RWPE2 (cell line): ENCODE measurements around the gene PTPRM.

Source experiments
- ATAC-seq: fragments of 200-7000 bp; cut with Tn5 transposase; 3 replicates; pipeline ENCODE4 v1.9.1; 2021; ENCODE audit warnings: low read depth
- DNase-seq: peaks from one replicate; pipeline ENCODE4 v3.0.0-alpha.2; 2020; ENCODE audit warnings: low spot score
- H3K27ac ChIP-seq: fragments of 450-650 bp; 2 replicates; pipeline ENCODE4 v1.5.1; 2017; ENCODE audit warnings: mild to moderate bottlenecking; ENCODE audit not compliant: poor library complexity, severe bottlenecking
- H3K27me3 ChIP-seq: fragments of 250-450 bp; sonication (Bioruptor Pico); 2 replicates; pipeline ENCODE4 v1.5.1; 2021; ENCODE audit warnings: mild to moderate bottlenecking, moderate library complexity; ENCODE audit not compliant: insufficient read depth, poor library complexity, severe bottlenecking
- H3K36me3 ChIP-seq: fragments of 250-450 bp; sonication (Bioruptor Pico); 2 replicates; pipeline ENCODE4 v1.5.1; 2020; ENCODE audit warnings: low read depth, mild to moderate bottlenecking, moderate library complexity
- H3K4me1 ChIP-seq: fragments of 250-450 bp; sonication (Bioruptor Pico); 2 replicates; pipeline ENCODE4 v1.5.1; 2021; ENCODE audit warnings: mild to moderate bottlenecking, moderate library complexity; ENCODE audit not compliant: insufficient read depth, poor library complexity, severe bottlenecking
- H3K4me3 ChIP-seq: fragments of 250-450 bp; sonication (Bioruptor Pico); 2 replicates; pipeline ENCODE4 v1.5.1; 2021; ENCODE audit warnings: mild to moderate bottlenecking, moderate library complexity; ENCODE audit not compliant: severe bottlenecking
- H3K9me3 ChIP-seq: fragments of 250-450 bp; sonication (Bioruptor Pico); 2 replicates; pipeline ENCODE4 v1.5.1; 2021; ENCODE audit warnings: mild to moderate bottlenecking, moderate library complexity; ENCODE audit not compliant: severe bottlenecking
- TF ChIP-seq, protein P1 (sequence below): fragments of 450-650 bp; IDR thresholded peaks from one replicate; pipeline ENCODE4 v1.5.1; 2017; ENCODE audit warnings: mild to moderate bottlenecking, moderate library complexity; ENCODE audit not compliant: poor library complexity, severe bottlenecking

The PTPRM gene

DNA sequence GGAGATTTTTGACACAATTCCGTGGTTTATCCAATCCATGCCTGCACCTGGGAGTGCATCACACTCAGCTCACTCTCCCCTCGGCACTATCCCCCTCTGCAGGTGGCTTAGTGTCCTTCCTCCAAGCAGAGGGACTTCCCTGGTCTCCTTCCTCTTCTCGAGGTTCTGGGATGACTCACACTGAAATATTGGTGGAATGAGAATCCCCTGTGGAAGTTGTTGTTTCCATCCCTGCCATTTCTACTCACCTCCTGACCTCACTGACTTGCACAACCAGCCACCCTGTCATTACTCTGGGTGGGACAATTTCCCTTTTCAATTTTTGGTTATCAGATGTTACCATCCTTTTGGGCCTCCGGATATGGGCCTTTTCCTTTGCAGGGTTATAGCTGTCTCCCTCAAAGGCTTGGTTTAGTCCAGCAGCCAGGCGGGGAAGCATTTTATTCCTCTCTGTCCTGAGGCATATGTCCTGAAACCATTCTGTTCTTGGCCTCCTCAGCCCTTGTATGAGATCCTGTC lies 59.9 kb downstream of the PTPRM start:
- Histone ChIP-seq H3K4me1 (peaks cover 16% of the 10 kb centered on the region), H3K36me3 (no peaks in the 10 kb centered on the region; the same call in 1 of the 2 replicates), H3K27ac (no peak overlapping the region), H3K4me3 (no peak overlapping the region), H3K9me3 (no peaks in the 10 kb centered on the region), H3K27me3 (no peaks in the 10 kb centered on the region)
- ATAC-seq (peak; percentile 83), DNase-seq (no peak)
- TF ChIP-seq, protein P1, sequence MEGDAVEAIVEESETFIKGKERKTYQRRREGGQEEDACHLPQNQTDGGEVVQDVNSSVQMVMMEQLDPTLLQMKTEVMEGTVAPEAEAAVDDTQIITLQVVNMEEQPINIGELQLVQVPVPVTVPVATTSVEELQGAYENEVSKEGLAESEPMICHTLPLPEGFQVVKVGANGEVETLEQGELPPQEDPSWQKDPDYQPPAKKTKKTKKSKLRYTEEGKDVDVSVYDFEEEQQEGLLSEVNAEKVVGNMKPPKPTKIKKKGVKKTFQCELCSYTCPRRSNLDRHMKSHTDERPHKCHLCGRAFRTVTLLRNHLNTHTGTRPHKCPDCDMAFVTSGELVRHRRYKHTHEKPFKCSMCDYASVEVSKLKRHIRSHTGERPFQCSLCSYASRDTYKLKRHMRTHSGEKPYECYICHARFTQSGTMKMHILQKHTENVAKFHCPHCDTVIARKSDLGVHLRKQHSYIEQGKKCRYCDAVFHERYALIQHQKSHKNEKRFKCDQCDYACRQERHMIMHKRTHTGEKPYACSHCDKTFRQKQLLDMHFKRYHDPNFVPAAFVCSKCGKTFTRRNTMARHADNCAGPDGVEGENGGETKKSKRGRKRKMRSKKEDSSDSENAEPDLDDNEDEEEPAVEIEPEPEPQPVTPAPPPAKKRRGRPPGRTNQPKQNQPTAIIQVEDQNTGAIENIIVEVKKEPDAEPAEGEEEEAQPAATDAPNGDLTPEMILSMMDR: peak; percentile 35

DNA sequence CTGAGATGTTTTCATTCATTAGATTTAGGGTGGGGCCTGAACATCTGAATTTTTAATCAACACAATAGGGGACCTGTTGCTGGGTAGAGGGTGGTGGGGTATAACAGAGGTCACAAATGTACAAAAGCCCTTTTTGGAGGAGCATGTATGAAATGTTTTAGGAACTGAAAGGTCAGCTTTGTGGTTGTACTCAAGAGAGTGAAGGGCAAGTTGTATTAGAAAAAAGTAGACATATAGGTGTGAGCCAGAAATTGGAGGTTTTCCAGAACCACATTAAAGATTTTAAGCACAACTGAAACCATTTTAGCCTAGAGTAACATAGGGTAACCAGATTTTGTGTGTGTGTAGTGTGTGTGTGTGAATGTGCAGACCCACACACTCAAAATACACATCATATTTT lies 62.3 kb downstream of the PTPRM start:
- DNase-seq (no peak), ATAC-seq (no peak)
- Histone ChIP-seq H3K4me1 (peaks cover 5% of the 10 kb centered on the region), H3K36me3 (no peaks in the 10 kb centered on the region; the same call in 1 of the 2 replicates), H3K9me3 (no peaks in the 10 kb centered on the region), H3K27ac (no peak overlapping the region), H3K4me3 (no peak overlapping the region), H3K27me3 (no peaks in the 10 kb centered on the region)
- TF ChIP-seq, protein P1: no peak

DNA sequence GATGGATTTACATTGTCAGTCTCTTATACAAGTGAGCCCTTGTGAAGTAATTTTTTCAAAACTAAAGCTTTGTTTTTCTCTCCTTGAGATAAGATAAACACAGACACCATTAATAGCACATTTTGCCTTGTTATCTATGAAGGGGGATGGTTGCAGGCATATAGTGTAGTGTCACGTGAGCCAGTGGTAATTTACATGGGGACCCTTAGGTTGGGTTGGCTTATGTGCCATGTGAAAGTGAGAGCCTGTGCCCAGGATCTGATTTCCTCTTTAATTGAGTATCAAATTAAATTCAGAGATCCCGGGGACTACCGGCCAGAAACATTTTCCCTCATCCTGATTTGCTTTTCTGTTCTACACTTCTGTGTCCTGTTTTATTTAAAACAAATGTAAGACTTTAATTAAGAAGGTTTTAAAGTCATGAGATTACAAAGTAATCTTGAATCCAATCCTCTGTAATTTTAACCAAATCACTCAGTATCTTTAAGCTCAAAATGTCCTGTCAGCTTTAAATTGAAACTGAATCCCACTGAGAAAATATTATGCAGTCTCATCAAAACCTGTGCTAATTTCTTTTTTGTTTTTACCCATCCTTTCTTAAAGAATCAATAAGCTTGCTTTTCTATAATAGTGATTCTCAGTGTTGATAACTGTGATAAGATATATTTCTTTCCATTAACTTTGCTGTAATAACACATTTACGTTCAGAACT lies 63.8 kb downstream of the PTPRM start:
- Histone ChIP-seq H3K27me3 (no peaks in the 10 kb centered on the region), H3K36me3 (no peaks in the 10 kb centered on the region; the same call in 1 of the 2 replicates), H3K9me3 (no peaks in the 10 kb centered on the region), H3K27ac (no peak overlapping the region), H3K4me3 (no peak overlapping the region), H3K4me1 (peaks cover 7% of the 10 kb centered on the region)
- ATAC-seq (no peak), DNase-seq (no peak)
- TF ChIP-seq, protein P1: no peak

DNA sequence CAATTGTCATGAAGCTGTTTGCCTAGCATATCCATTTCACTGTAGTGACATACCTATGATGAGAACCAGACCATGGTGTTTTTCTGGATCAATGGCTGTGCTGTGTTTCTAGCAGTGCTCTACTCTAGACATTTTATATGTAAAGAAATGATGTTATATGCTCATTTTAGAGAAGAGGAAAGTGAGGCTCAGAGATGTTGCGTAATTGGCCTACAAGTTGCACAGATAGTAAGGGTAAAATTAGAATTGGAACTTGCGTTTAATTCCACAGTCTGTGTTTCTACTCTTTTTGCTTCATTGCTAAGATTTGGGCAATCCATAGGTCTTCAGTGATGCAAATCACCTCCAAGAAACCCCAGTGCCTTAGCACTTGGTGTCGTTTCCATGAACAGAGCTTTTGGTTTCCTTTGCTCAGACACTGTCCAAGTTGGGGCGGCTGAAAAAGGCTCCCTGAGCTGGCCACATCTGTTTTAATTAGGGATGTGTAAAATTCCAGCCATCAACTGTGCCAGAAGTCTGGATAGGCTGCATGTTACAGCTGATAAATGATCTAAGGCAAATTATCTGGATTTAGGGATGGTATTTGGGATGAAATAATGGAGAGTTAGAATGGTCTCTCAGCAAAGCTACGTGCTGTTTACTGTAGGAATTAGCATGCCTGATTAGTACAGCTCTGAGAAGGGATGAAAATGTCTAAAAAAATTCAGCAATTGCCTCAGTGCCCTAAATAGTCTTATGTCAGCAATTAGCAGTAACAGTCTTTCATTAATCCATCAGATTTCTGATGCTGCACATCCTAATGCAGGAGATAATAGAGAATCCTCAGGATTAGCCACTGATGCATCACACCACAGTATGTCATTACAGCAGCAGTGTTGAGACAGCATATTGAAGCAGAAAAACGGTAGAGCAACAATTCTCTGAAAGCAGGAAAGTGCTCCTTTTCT lies 65.3 kb downstream of the PTPRM start:
- Histone ChIP-seq H3K27ac (no peak overlapping the region), H3K27me3 (no peaks in the 10 kb centered on the region), H3K9me3 (no peaks in the 10 kb centered on the region), H3K36me3 (no peaks in the 10 kb centered on the region; the same call in 1 of the 2 replicates), H3K4me3 (no peak overlapping the region), H3K4me1 (peaks cover 3% of the 10 kb centered on the region)
- ATAC-seq (no peak), DNase-seq (no peak)
- TF ChIP-seq, protein P1: no peak
